NCI-H524 treated with DMSO at 0.1 percent for 48 hours (cell line): ENCODE measurements around the gene BCL11B.
A peak's percentile ranks its signal among the peaks of the same experiment; 100 is the strongest.

Experiments used
- DNase-seq: peaks from one replicate; lab custom pipeline; 2025; lab: John Stamatoyannopoulos, UW

BCL11B gene

DNA sequence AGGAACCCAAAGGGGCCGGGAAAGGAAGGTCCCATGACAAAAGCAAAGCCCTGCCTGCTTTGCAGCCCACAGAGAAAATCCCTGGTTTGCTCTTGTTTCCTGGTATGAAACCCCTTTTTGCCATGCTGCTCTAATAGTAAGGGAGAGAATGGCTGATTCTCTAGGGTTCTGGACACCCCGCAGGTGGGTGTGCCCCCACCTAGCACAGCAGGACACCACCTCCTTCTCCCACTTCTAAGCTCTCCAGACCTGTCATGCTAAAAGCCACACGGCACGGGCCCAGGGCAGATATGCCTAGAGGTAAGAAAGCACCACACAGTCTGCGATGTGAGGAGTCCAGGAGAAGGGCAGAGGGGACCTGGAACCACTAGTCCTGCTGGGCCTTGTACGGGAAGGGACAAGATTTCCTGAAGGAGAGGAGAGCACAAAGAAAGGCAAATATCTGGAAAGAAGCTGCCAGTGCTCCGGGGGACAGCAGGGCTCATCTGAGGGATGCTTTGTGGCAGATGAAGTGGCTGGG, 113.3 kb downstream of the BCL11B start:
- no peak for DNase-seq

DNA sequence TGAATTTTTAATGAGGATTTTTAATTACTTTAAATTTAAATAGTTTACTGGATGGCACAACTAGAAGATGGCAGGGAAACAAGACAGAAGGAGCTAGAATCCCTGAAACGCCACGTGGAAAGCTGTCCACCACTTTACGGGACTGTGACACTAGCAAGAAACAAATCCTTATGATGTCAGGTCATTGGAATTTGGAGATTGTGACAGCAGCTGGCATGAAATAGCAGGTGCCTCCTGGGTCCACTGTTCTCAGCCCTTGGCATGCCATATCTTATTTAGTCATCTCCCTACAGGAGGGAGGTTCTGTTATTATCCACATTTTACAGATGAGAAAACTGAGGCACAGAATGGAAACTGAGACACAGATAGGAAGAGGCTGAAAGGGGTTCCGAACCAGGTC, 113.8 kb downstream of the BCL11B start:
- no peak for DNase-seq

DNA sequence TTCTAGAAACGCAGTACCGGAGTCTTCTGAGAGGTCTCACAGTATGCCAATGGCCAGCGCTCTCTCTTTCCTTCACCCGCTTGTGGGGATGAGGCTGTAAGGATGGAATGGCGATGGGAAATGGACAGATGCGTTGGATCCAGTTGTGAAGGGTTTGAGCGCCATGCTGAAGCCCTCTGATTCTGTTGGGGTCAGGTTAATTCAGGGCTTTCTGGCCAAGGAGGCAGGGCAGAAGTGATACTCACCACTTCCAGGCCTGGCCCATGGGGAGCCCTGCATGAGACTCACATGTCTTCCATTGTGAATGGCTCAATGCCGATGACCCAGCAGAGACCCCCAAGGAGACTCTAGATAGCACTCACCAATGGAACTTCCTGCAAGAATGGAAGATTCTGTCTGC, 114.3 kb downstream of the BCL11B start:
- DNase-seq = no peak

DNA sequence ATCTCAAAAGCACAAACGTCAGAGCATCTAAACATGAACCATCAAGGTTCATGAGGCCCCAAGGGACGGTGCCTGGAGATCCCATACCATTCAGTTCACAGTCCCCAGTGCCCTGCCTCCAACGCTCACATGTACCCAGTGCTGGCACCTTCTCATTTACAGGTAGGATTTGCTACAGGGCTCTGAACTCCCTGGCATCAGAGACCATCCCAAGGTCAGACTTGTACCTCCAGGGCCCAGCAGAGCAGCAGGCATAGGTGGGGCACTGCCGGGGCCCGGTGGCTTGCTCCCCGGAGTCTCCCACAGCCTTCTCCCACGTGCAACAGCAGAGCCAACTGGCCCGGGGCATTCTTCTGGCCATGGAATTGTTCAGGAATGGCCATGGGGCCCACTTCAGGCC, 114.8 kb downstream of the BCL11B start:
- no peak for DNase-seq

DNA sequence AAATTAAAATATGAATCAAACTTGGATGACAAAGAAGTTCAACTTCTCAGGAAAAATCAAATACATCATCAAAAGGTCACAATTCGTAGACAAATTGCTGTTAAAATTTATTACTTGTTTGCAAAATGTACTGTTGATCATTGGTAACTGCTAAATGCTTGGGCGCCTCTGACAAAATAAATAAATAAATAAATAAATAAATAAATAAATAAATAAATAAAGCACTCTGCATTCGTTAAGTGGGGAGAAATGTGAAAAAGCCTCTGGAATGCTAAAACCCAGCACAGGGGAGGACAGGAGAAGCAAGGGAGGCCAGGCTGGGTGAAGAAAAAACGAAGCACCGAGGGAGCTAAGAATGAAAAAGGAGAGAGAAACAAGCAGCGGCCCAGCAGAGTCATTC, 115.2 kb downstream of the BCL11B start:
- no peak for DNase-seq

DNA sequence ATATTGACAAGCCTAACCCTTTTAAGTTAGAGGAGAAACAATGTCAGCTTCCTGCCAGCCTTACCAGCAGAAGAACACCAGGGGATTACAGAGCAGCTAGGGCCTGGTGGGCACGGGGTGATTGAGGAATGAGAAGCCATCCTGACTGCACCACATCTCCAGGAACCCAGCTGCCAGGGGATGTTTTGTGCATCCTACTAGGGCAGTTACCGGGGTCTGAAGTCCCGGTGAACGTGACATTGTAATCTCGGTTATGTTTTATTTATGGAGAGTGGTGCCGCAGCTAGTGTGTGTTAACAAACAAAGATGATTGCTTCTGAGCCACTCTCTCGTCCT, 115.9 kb downstream of the BCL11B start:
- no peak for DNase-seq

DNA sequence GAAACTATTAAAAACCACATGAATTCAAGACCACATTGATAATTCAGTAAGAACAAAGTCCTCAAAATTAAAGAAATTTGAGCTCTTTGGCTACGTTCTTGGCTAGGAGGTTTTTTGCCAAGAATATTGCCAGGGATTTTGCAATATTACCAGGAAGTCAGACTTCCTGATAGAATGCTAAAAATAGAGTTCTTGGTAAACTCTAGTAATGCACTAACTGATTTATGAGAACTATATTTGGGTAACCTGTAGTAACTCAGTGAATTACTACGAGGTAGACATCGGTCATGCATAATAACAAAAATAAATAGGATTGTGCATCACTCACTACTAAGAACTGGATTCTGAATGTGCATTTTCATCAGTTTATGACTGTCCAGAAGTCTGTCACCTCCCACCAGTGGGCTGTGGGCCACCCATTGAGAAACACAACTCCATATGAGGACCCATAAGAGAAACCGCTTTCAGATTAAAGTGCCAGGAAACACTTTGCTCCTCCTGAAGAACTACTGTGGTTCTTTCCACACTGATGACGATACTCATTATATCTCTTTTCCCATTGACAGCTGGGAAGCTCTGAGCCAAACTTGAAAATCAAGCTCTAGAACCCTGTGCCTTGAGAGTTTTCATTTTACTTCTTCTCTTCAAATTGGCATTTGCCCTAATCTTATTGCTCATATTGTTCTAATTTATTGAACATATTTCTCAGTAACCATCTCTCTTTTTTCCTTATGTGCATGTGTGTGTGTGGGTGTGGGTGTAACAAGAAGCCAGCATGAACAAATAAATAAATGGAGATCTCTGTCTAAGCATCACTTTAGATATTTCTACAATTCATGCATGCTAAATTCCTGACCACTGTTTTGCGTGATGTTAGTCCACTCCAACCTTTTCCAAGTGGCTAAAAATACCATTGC, 116.6 kb downstream of the BCL11B start:
- DNase-seq = no peak

DNA sequence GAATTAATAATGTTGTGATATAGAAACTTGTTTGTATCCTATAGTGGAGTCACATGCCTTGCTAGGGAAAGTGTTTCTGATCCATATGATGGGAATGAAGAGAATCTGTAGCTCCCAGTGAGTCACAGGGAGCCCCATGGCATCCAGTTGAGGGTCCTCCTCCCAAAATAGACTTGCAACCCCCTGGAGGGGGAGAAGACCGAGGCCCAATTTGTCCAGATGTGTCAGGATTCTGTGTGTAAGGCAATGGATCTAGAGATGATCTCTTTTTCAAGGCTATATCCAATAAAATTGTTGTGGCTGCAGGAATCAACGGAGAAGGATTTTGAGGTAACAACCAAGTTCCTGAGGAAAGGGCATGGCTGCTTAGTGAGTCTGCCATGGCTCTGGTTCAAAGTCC, 121.8 kb downstream of the BCL11B start:
- no peak for DNase-seq

DNA sequence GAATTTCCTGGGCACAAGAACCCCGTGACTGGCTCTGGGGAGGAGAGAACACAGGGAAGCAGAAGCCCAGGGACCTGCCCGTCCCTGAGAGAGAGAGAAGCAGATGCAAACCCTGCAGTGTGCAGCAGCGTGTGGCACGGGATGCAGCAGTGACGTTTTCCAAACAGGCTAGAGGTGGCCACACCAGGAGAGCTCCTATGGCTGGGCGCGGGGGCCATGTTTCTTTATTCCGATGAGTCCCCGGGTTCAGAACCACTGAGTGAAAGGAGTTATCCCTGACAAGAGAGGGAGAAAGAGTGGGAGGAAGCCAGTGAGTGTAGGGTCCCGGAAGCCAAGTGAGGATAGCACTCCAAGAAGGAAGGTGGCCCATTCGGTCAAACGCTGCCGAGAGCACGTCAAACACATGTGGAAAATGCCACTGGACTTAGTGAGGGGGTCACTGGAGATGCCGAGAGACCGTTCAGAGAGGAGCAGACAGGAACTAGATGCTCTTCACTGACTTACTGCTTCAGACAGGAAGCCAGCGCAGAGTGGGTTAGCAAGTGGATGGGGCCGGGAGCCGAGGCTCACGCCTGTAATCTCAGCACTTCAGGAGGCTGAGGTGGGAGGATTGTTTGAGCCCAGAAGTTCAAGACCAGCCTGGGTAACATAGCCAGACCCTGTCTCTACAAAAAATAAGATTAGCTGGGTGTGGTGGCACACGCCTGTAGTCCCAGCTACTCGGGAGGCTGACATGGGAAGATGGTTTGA, 123.0 kb downstream of the BCL11B start:
- DNase-seq = no peak

DNA sequence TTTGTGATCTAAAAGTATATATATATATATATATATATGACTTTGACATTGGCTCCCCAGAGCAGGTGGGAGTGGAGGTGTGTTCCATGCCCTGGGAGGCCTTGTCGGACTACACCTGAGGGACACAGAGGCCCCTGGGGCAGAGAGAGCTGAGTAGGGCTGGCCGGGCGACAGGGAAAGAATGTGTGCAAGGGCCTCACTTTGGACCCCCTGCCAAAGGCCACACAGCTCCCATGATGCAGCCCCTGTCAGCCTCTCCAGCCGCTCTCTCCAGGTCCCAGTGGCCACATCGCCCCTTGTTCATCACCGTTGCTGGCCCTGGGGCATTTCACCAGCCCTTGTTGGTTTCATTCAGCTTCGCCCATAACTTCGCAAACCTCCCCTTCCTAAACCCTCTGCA, 123.9 kb downstream of the BCL11B start:
- DNase-seq = no peak

DNA sequence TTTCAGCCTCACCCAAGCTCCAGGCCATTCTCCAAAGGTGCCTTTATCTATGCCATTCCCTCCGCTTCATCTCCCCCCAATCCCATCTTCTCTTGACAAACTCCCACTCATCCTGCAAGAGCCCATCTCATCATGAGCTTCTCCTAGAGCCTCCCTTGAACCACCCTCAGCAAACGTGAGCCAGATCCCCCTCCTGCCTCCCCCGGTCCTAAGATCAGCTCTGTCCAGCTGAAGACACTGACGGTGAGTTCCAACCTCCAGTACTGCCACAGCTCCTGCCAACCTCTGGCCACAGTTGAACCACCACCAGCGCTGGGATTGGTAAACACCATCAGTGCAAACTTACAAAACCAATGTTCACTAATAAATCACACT, 124.6 kb downstream of the BCL11B start:
- no peak for DNase-seq

DNA sequence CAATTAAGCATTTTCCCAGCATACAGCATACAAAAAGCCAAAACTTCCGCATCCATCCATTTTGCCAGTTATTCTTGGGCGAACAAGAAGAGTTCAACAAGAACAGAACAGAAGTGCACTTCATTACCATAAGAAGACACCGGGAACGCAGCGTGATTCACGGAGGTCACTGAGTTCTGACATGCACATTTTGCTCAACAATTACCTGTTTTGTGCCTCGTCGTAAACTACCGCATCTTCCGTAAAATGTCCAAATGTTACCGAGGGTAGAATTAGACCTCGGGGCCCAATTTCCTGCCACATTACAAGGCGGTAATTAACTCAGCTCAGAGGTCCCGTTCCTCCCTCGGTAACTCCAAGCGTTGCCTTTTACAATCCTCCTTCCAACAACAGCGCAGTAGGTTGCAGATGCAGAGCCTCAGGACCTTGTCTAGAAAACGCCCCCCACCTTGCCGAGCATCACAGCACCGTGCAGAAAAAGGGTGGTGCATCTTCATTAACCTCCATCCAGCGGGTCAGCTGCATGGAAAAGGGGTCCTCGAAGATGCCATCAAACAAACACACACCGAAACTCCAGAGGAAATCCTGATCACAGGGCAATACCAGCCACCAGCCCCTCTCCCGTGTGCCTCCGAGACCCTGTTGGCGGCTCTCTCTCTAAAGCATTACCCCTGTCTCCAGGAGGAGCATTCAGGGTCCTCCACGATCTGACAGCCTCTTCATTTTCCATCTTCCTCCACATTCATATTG, 125.2 kb downstream of the BCL11B start:
- DNase-seq = no peak

DNA sequence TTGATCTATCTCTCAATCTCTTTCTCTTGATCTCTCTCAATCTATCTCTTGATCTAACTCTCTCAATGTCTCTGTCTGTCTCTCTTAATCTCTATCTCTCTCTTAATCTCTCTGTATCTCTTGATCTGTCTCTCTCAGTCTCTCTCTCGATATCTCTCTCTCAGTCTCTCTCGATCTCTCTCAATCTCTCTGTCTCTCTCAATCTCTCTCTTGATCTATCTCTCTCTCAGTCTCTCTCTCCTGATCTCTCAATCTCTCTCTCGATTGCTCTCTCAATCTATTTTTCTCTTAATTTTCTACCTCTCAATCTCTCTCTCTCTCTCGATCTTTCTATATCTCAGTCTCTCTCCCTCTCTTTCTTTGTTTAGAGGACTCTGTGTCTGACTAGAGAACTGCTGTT, 126.7 kb downstream of the BCL11B start:
- DNase-seq = no peak

DNA sequence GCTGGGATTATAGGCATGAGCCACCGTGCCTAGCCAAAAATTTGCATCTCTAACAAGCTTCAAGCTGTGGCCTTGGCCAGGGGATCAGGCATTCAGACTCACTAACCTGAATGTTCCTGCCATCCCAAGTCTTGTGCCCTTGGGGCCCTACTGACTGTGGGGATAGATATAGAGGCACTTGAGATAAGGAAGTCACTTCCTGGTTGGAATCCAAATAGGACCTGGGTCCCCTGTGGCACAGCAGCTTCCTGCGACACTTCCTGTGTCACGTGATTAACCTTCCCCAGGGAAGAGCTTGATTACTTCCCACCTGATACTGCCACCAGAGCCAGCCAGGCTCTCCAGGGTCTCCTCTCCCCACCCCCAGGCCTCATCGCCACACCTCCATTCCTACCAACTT, 128.2 kb downstream of the BCL11B start:
- DNase-seq = no peak

DNA sequence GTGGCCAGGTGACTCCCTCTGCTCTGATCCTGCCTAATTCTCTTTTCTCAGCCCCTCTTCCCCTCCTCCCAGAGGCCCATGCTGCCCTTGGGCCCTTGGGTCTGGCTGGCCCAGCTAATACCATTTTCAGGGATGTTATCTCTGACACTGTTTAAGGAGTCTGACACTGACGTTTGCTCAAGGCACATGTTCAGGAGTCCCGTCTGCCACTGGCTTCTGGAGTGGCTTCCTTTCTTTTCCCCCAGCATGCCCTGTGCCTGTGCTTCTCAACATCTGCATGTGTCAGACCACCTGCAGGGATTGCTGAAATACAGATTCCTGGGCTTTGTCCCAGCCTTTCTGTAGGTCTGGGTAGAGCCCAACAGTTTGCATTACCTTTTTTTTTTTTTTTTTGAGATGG, 128.9 kb downstream of the BCL11B start:
- DNase-seq = no peak

DNA sequence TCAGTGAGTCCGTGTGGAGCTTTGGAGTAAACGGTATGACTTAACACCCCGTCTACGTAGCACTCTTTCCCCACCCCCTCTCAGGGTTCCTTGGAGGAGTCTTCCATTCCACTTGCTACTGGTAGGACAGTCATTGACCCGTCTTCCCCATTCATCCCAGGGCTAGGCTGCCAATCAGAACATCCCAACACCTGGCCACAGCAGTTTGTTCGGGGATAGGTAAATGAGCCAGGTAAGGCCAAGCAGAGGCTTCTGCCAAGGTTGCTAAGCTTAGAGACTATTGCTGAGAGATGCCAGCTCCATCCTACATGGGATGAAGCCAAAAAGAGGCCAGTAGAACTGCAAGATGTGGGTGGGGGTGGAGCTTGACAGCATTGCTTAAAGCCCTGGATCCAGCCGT, 130.8 kb downstream of the BCL11B start:
- no peak for DNase-seq

DNA sequence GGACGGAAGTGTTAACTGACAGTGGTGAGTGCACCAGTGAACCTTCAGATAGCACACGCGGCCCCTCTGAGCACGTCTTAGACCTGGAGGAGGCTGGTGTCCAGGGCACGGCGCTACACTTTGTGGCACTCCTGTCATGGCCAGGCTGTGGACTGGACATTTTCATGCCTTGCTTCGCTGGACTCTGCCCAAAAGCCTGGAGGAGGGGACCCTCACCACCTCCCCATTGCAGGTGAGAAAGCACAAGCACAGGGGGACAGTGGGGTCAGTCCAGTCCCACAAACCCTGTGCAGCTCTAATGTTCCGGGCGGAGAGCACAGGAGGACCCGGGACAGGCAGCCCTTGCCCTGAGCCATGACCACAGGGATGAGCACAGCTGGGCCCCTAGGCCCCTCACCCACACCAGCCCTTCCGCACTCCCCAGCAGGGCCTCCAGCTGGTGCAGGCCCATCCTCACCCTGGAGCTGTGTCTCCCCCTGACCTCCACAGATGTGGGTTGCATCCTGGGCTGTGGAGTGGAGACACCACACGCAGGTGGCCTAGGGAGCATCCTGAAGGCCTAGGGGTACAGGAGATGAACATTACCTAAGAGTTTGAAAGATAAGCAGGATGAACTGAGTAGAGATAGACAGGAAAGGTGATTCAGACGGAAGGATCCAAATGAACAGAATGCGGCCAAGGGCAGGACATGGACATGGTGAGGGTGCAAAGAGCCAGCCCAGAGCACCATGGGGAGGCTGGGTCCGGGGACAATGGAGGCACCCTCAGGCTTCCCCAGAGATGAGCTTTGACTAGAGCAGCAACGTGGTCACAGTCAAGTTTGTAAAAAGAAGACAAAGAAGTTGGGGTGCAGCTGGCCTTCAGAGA, 132.8 kb downstream of the BCL11B start:
- no peak for DNase-seq

DNA sequence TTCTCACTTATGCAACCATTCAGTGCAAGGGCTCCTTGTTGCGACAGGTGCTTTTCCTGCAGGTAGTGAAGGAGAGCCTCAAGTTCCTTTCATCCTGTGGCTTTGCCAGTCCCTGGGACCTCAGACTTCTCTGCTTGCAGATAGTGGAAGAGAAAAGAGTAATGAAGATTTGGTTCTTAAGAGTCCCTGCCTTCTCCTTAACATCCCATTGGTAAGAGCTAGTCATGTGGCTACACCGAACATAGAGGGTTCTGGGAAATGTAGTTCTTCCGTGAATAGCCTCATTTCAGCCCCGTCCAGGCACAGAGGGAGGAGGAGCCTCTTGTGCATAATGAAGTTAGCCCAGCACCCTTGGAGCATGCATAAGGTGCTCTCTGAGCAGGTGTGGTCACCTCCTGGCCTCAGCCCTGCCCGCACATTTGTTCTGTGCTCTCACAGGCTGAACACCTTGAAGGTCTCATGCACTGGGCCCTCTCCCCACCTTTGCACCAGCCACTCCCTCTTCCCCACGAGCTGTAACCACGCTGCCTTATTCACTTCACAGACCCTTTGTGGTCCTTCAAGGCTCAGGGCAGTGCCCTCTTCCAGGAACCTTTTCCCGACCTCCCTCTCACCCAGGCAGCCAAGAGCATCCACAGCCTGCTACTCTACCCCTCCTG, 134.0 kb downstream of the BCL11B start:
- no peak for DNase-seq

DNA sequence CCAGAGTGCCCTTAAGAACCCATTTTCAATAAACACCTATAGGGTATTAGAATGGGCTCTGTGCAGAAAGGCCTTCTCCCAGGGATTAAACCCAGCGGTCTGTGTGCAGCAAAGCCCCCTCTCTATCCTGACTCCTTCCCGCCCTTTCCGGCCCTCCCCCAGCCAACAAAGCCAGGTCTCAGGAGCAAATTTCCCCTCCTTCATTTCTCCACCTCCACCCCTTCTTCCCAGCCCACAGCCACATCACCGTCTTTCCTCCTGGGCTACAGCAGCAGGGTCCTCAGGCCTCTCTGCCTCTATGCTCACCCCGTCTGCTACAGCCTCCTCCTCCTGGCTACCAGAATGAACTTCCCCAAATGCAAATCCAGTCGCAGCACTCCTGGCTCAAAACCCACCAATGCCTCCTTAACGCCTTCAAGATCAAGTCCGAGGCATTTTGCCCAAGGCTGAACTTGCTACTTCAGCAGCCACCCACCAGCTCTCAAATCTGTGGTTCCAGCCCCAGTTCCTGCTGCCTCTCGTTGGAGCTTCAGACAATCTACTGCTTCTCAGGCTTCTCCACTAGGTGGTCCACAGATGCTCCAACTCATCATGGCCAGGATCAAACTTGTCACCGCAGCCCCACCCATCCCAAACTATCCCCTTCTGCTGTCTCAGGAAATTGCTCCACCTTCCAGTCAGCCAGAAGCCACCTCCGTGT, 134.8 kb downstream of the BCL11B start:
- DNase-seq = peak; percentile 93

DNA sequence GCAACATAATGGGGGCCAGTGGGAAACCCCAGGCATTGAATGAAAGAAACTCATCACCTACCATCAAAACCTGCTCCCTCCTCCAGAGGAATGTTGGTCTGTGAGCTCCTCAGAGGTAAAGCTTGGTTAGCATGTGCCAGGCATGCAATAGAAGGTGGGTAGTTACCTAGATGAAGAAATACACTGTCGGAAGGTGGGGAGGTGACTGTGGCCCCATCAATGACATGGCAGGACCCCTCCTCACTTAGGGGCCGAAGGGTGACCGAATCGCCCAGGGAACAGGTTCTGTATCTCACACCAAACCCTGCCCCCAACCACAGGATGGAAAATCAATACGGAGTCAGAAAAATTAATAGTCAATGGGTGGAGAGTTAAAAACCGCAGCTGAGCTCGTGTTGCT, 135.6 kb downstream of the BCL11B start:
- DNase-seq = no peak

DNA sequence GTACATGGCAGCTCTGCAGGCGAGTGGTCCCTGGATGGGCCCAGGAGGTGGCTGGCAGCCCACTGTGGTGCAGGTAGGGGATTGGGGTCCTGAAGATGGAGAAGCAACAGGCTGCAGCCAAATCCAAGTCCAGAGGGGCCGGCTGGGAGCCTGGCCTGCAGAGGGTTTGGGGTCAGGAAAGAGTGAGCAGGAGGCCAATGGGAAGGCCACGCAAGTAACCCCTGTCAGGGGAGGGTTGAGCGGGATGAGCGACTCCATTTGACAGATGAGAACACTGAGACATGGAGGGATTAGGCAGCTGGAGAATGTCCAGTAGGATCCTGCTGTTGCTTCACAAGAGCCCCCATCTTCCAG, 136.0 kb downstream of the BCL11B start:
- no peak for DNase-seq
